HEK293 (cell line): Measurements from ENCODE around the gene APOBEC3G.

Experiments used
- CTCF ChIA-PET: fragments of 350-600 bp; formaldehyde crosslinking; extraction: SDS; loops from one replicate; lab custom pipeline; 2021; ENCODE audit warnings: antibody characterized with exemption; lab: Yijun Ruan, JAX
- POLR2A ChIA-PET: fragments of 300-600 bp; formaldehyde crosslinking; extraction: SDS; loops from one replicate; lab custom pipeline; 2020; ENCODE audit warnings: antibody characterized with exemption, inconsistent platforms; lab: Yijun Ruan, JAX
- H3K27ac ChIP-seq: fragments of 200-500 bp; sonication (Bioruptor generic); 2 replicates; pipeline ENCODE4 v1.5.1; 2014; ENCODE audit warnings: low read depth, low read length, control low read depth, inconsistent platforms; ENCODE audit errors: extremely low read depth
- H3K36me3 ChIP-seq, 2 experiments: fragments of 200-500 bp in 1 of 2; sonication (Bioruptor generic) in 1 of 2; 1 replicate in 1 of 2; 2 replicates in 1 of 2; pipeline ENCODE4 v1.5.1; 2014 to 2017; ENCODE audit warnings: inconsistent platforms in 2 of 2, low read length in 2 of 2; ENCODE audit not compliant: control insufficient read depth in 2 of 2, insufficient read depth in 1 of 2
- H3K4me1 ChIP-seq: fragments of 200-500 bp; sonication (Bioruptor generic); 2 replicates; pipeline ENCODE4 v1.5.1; 2014; ENCODE audit warnings: mild to moderate bottlenecking, low read length, inconsistent platforms; ENCODE audit not compliant: control insufficient read depth, insufficient read depth
- H3K4me3 ChIP-seq: 2 replicates; pipeline ENCODE4 v1.5.1; 2011; ENCODE audit warnings: low read depth, mild to moderate bottlenecking, control low read depth, low read length, moderate library complexity
- H3K9me3 ChIP-seq: fragments of 200-500 bp; sonication (Bioruptor generic); 2 replicates; pipeline ENCODE4 v1.5.1; 2014; ENCODE audit warnings: low read depth, low read length, inconsistent platforms; ENCODE audit not compliant: control insufficient read depth, insufficient read depth
- GLIS2 ChIP-seq: fragments of 450-650 bp; formaldehyde crosslinking; IDR thresholded peaks from 2 replicates; pipeline ENCODE4 v1.5.1; 2016; ENCODE audit warnings: missing biosample characterization, missing genetic modification characterization
- REPIN1 ChIP-seq: fragments of 450-650 bp; formaldehyde crosslinking; IDR thresholded peaks from 2 replicates; pipeline ENCODE4 v1.5.1; 2017; ENCODE audit warnings: missing biosample characterization, missing genetic modification characterization, low read depth
- SALL2 ChIP-seq: fragments of 450-650 bp; formaldehyde crosslinking; IDR thresholded peaks from 2 replicates; pipeline ENCODE4 v1.5.0; 2017; ENCODE audit warnings: missing biosample characterization, mild to moderate bottlenecking, missing genetic modification characterization, borderline replicate concordance
- SCRT1 ChIP-seq: fragments of 450-650 bp; formaldehyde crosslinking; IDR thresholded peaks from 2 replicates; pipeline ENCODE4 v1.5.1; 2016; ENCODE audit warnings: missing biosample characterization, missing genetic modification characterization, borderline replicate concordance
- SETDB1 ChIP-seq: IDR thresholded peaks from one replicate; pipeline ENCODE4 v1.6.1; 2017; ENCODE audit warnings: mild to moderate bottlenecking, low read length, moderate library complexity, mixed read lengths; ENCODE audit not compliant: insufficient read length
- SP3 ChIP-seq: fragments of 450-650 bp; formaldehyde crosslinking; IDR thresholded peaks from 2 replicates; pipeline ENCODE4 v1.5.1; 2016; ENCODE audit warnings: missing biosample characterization, missing genetic modification characterization
- YY1 ChIP-seq: fragments of 450-650 bp; formaldehyde crosslinking; IDR thresholded peaks from 2 replicates; pipeline ENCODE4 v1.5.1; 2018; ENCODE audit warnings: missing biosample characterization, missing genetic modification characterization
- ZNF132 ChIP-seq: fragments of 450-650 bp; formaldehyde crosslinking; IDR thresholded peaks from 2 replicates; pipeline ENCODE4 v1.5.1; 2017; ENCODE audit warnings: missing biosample characterization, missing genetic modification characterization, borderline replicate concordance
- ZNF157 ChIP-seq: fragments of 450-650 bp; formaldehyde crosslinking; IDR thresholded peaks from 2 replicates; pipeline ENCODE4 v1.5.1; 2016; ENCODE audit warnings: missing biosample characterization, missing genetic modification characterization
- ZNF174 ChIP-seq: fragments of 450-650 bp; formaldehyde crosslinking; IDR thresholded peaks from 2 replicates; pipeline ENCODE4 v1.5.0; 2017; ENCODE audit warnings: missing biosample characterization, mild to moderate bottlenecking, missing genetic modification characterization
- ZNF184 ChIP-seq: fragments of 450-650 bp; IDR thresholded peaks from 2 replicates; pipeline ENCODE4 v1.5.1; 2018; ENCODE audit warnings: missing biosample characterization, mild to moderate bottlenecking, missing genetic modification characterization
- ZNF214 ChIP-seq: fragments of 450-650 bp; formaldehyde crosslinking; IDR thresholded peaks from 2 replicates; pipeline ENCODE4 v1.5.1; 2017; ENCODE audit warnings: missing biosample characterization, mild to moderate bottlenecking, missing genetic modification characterization, borderline replicate concordance
- ZNF221 ChIP-seq: fragments of 450-650 bp; formaldehyde crosslinking; IDR thresholded peaks from 2 replicates; pipeline ENCODE4 v1.5.1; 2017; ENCODE audit warnings: missing biosample characterization, missing genetic modification characterization, borderline replicate concordance
- ZNF239 ChIP-seq: fragments of 450-650 bp; formaldehyde crosslinking; IDR thresholded peaks from 2 replicates; pipeline ENCODE4 v1.5.1; 2016; ENCODE audit warnings: missing biosample characterization, missing genetic modification characterization
- ZNF248 ChIP-seq: fragments of 450-650 bp; formaldehyde crosslinking; IDR thresholded peaks from 2 replicates; pipeline ENCODE4 v1.5.1; 2017; ENCODE audit warnings: missing biosample characterization, missing genetic modification characterization
- ZNF335 ChIP-seq: fragments of 450-650 bp; formaldehyde crosslinking; conservative IDR thresholded peaks from 2 replicates; pipeline ENCODE4 v1.5.1; 2016; ENCODE audit warnings: missing biosample characterization, missing genetic modification characterization
- ZNF391 ChIP-seq: fragments of 450-650 bp; formaldehyde crosslinking; IDR thresholded peaks from 2 replicates; pipeline ENCODE4 v1.5.1; 2016; ENCODE audit warnings: low read depth, missing biosample characterization, missing genetic modification characterization, borderline replicate concordance
- ZNF394 ChIP-seq: fragments of 450-650 bp; formaldehyde crosslinking; IDR thresholded peaks from 2 replicates; pipeline ENCODE4 v1.5.1; 2016; ENCODE audit warnings: missing biosample characterization, missing genetic modification characterization, mild to moderate bottlenecking, moderate library complexity, borderline replicate concordance
- ZNF473 ChIP-seq: fragments of 450-650 bp; formaldehyde crosslinking; IDR thresholded peaks from 2 replicates; pipeline ENCODE4 v1.5.1; 2017; ENCODE audit warnings: missing biosample characterization, missing genetic modification characterization
- ZNF529 ChIP-seq: fragments of 450-650 bp; formaldehyde crosslinking; IDR thresholded peaks from 2 replicates; pipeline ENCODE4 v1.5.1; 2017; ENCODE audit warnings: missing genetic modification characterization, missing biosample characterization; ENCODE audit not compliant: insufficient replicate concordance
- ZNF560 ChIP-seq: fragments of 450-650 bp; formaldehyde crosslinking; IDR thresholded peaks from 2 replicates; pipeline ENCODE4 v1.5.1; 2017; ENCODE audit warnings: missing biosample characterization, missing genetic modification characterization, borderline replicate concordance
- ZNF843 ChIP-seq: fragments of 450-650 bp; formaldehyde crosslinking; IDR thresholded peaks from 2 replicates; pipeline ENCODE4 v1.5.1; 2016; ENCODE audit warnings: missing biosample characterization, missing genetic modification characterization
- ZXDB ChIP-seq: fragments of 450-650 bp; formaldehyde crosslinking; IDR thresholded peaks from 2 replicates; pipeline ENCODE4 v1.5.1; 2016; ENCODE audit warnings: missing biosample characterization, missing genetic modification characterization
- TF ChIP-seq, protein P1 (sequence below): fragments of 450-650 bp; formaldehyde crosslinking; IDR thresholded peaks from 2 replicates; pipeline ENCODE4 v1.5.1; 2016; ENCODE audit warnings: missing biosample characterization, missing genetic modification characterization

The APOBEC3G gene

DNA sequence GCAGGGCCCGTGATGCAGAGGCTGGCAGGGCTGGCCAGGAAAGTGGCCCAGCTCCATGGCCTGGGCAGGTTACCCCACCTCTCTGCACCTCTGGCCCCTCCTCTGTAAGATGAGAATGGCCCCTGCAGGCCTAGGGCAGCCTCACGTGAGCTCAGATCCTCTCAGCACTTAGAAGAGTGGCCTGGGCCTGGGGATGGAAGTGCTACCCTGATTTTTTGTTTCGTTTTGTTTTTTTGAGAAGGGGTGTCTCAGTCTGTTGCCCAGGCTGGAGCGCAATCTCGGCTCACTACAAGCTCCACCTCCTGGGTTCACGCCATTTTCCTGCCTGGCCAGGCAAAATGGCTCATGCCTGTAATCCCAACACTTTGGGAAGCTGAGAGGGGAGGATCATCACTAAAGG is 21.0 kb downstream of the APOBEC3G start:
- H3K4me1 ChIP-seq, result peaks cover 5% of the 10 kb centered on the region
- POLR2A ChIA-PET, result interaction anchor here (0.6 kb wide), 1 partner anchor 25 kb away, joined by 5 read pairs; no protein-coding TSS in a partner anchor
- no peak overlapping the region for H3K4me3 ChIP-seq
- TF ChIP-seq ZXDB (tag by site-specific recombination) (0 out of 2 replicates have a peak, but pooled peaks have one; percentile 35), ZNF335 (0 out of 2 replicates have a peak, but pooled peaks have one; percentile 15), REPIN1 (no peak)
- no peaks in the 10 kb centered on the region for H3K9me3 ChIP-seq
- H3K36me3 ChIP-seq, result no peaks in the 10 kb centered on the region
- CTCF ChIA-PET, result interaction anchor here (0.5 to 1.2 kb wide), 6 partner anchors 12 to 416 kb away, joined by 3 to 6 read pairs (median 3); partner anchors contain the start of gene TOMM22
- peak overlapping the region; percentile 72 for H3K27ac ChIP-seq

DNA sequence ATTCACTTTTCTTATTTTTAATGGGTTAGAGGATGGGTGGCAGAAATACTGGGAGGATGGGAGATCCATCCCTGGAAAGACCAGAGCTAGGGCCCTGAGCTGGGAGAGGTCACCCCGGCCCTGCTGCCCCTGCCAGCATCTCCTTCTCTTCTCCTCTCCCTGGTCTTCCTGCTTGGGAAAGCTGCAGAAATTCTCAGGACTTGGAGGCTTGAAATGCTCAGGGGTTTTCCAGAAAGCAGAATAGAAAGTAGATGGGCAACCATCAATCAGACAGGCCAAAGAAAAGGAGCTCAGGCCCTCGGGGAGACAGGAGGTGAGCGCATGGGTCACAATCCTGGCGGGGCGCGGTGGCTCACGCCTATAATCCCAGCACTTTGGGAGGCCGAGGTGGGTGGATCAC is 21.5 kb downstream of the APOBEC3G start:
- Histone ChIP-seq H3K4me3 (no peak overlapping the region), H3K9me3 (no peaks in the 10 kb centered on the region), H3K36me3 (no peaks in the 10 kb centered on the region), H3K4me1 (peaks cover 5% of the 10 kb centered on the region), H3K27ac (no peak overlapping the region)
- TF ChIP-seq ZNF239 (tag by site-specific recombination), result no peak
- TF ChIP-seq ZNF391, result no peak
- TF ChIP-seq ZNF157 (tag by site-specific recombination), result no peak
- TF ChIP-seq ZNF394 (tag by site-specific recombination), result no peak
- TF ChIP-seq ZNF221, result no peak
- no peak for TF ChIP-seq SALL2 (tag by site-specific recombination)
- TF ChIP-seq SETDB1, result no peak
- no peak for TF ChIP-seq ZNF473 (tag by site-specific recombination)
- TF ChIP-seq ZNF248 (tag by site-specific recombination), result no peak
- TF ChIP-seq ZNF560 (tag by site-specific recombination), result no peak
- TF ChIP-seq, protein P1, sequence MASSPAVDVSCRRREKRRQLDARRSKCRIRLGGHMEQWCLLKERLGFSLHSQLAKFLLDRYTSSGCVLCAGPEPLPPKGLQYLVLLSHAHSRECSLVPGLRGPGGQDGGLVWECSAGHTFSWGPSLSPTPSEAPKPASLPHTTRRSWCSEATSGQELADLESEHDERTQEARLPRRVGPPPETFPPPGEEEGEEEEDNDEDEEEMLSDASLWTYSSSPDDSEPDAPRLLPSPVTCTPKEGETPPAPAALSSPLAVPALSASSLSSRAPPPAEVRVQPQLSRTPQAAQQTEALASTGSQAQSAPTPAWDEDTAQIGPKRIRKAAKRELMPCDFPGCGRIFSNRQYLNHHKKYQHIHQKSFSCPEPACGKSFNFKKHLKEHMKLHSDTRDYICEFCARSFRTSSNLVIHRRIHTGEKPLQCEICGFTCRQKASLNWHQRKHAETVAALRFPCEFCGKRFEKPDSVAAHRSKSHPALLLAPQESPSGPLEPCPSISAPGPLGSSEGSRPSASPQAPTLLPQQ, result no peak
- TF ChIP-seq ZNF843 (tag by site-specific recombination), result no peak
- TF ChIP-seq SCRT1 (tag by site-specific recombination), result no peak
- no peak for TF ChIP-seq ZNF184 (tag by site-specific recombination)
- TF ChIP-seq YY1 (tag by site-specific recombination), result no peak
- no peak for TF ChIP-seq GLIS2
- no peak for TF ChIP-seq SP3 (tag by site-specific recombination)
- TF ChIP-seq ZNF529 (tag by site-specific recombination), result no peak
- no peak for TF ChIP-seq ZNF132 (tag by site-specific recombination)
- ChIA-PET CTCF (interaction anchor here (0.5 to 1.2 kb wide), 5 partner anchors 12 to 397 kb away, joined by 3 to 6 read pairs (median 3); no protein-coding TSS in a partner anchor), POLR2A (interaction anchor here (0.6 kb wide), 1 partner anchor 24 kb away, joined by 5 read pairs; no protein-coding TSS in a partner anchor)

DNA sequence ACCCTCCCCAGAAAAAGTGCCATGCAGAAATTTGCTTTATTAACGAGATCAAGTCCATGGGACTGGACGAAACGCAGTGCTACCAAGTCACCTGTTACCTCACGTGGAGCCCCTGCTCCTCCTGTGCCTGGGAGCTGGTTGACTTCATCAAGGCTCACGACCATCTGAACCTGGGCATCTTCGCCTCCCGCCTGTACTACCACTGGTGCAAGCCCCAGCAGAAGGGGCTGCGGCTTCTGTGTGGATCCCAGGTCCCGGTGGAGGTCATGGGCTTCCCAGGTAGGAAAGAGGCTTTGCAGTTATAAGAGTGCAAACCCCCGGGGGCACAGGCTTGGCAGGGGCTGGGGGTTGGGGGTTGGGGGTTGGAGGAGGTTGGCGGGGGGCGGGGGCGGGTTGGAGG is 24.2 kb downstream of the APOBEC3G start:
- ChIA-PET POLR2A (no interaction called here), CTCF (interaction anchor here (0.7 kb wide), 1 partner anchor 34 kb away, joined by 3 read pairs; no protein-coding TSS in a partner anchor)
- no peaks in the 10 kb centered on the region for H3K9me3 ChIP-seq

More for the DNA sequence above, 24.2 kb downstream of the APOBEC3G start:
- Histone ChIP-seq H3K4me3 (no peak overlapping the region), H3K4me1 (peaks cover 5% of the 10 kb centered on the region), H3K27ac (no peak overlapping the region), H3K36me3 (no peaks in the 10 kb centered on the region)
- TF ChIP-seq ZNF214 (no peak), ZNF174 (no peak), GLIS2 (no peak), SALL2 (tag by site-specific recombination) (no peak)
- TF ChIP-seq, all 188 proteins: peak for 0
